ENCODE results near the gene COL26A1. TPM values are rescaled to one million over a fixed set of nuclear protein-coding genes. Genes with fewer than 3 reads are reported as not detected.
"Not testable (repeated sequence)": the region's sequence is repeated elsewhere in the genome, so short reads cannot be mapped to it uniquely, and the experiment has no call there.

The COL26A1 gene
- total and polyA plus RNA-seq, 7 donors = 0.13 TPM; not detected in 6

- WGBS, 2 donors = 93 to 94% methylated on average over 1 of the region's 1 CpG
- Histone ChIP-seq H3K27ac (no peak overlapping the region), H3K4me3 (no peak overlapping the region), H3K27me3 (no peaks in the 10 kb centered on the region), H3K9me3 (peaks cover 0 to 11% (median 0%) of the 10 kb centered on the region in 4 donors), H3K36me3 (no peaks in the 10 kb centered on the region), H3K4me1 (no peaks in the 10 kb centered on the region)
- intact Hi-C loops (cut with DNase I) = no loop called here
- TF ChIP-seq POLR2AphosphoS5 (IDR thresholded peaks at IDR 0.05) = no peak
- TF ChIP-seq EP300 (IDR thresholded peaks at IDR 0.05) = no peak
- no peak for TF ChIP-seq CTCF (IDR thresholded peaks at IDR 0.05)
- no peak for TF ChIP-seq POLR2A (IDR thresholded peaks at IDR 0.05)
- DNase-seq = no peak
These were observed 116.5 kb downstream of the COL26A1 start for GRCh38 chr7:101479217-101479616.

- peaks cover 0 to 13% (median 10%) of the 10 kb centered on the region in 4 donors for H3K4me1 ChIP-seq
- H3K36me3 ChIP-seq; DNase-seq; H3K27me3 ChIP-seq; H3K4me3 ChIP-seq; intact Hi-C loops (cut with DNase I); H3K9me3 ChIP-seq: not testable (repeated sequence)
- WGBS, 2 donors = 80 to 89% methylated on average over 7 of the region's 7 CpGs
- H3K27ac ChIP-seq = peak overlapping the region in 1 of 4 donors; percentile 14
These were observed 123.4 kb downstream of the COL26A1 start for GRCh38 chr7:101486056-101486432.

GRCh38 chr7:101486433-101487104 lies 123.9 kb downstream of the COL26A1 start:
- H3K27me3 ChIP-seq = no peaks in the 10 kb centered on the region
- 75 to 80% methylated on average over 25 of the region's 25 CpGs for WGBS, 2 donors
- intact Hi-C loops (cut with DNase I) = no loop called here
- H3K9me3 ChIP-seq = no peaks in the 10 kb centered on the region
- no peak overlapping the region for H3K4me3 ChIP-seq
- H3K36me3 ChIP-seq = no peaks in the 10 kb centered on the region
- H3K27ac ChIP-seq = peak overlapping the region in 1 of 4 donors; percentile 14
- peaks cover 0 to 13% (median 10%) of the 10 kb centered on the region in 4 donors for H3K4me1 ChIP-seq
- TF ChIP-seq EP300 (IDR thresholded peaks at IDR 0.05) = no peak
- TF ChIP-seq POLR2A (IDR thresholded peaks at IDR 0.05) = no peak
- no peak for TF ChIP-seq CTCF (IDR thresholded peaks at IDR 0.05)
- no peak for TF ChIP-seq POLR2AphosphoS5 (IDR thresholded peaks at IDR 0.05)
- no peak for DNase-seq

- H3K4me1 ChIP-seq = peaks cover 0 to 13% (median 10%) of the 10 kb centered on the region in 4 donors
- no peak overlapping the region for H3K4me3 ChIP-seq
- WGBS, 2 donors = 72 to 84% methylated on average over 4 of the region's 4 CpGs
- H3K36me3 ChIP-seq = no peaks in the 10 kb centered on the region
- H3K27me3 ChIP-seq = no peaks in the 10 kb centered on the region
- TF ChIP-seq EP300 (IDR thresholded peaks at IDR 0.05) (no peak), POLR2A (IDR thresholded peaks at IDR 0.05) (no peak), POLR2AphosphoS5 (IDR thresholded peaks at IDR 0.05) (no peak), CTCF (IDR thresholded peaks at IDR 0.05) (no peak)
- no peak for DNase-seq
- no peak overlapping the region for H3K27ac ChIP-seq
- intact Hi-C loops (cut with DNase I) = no loop called here
- H3K9me3 ChIP-seq = no peaks in the 10 kb centered on the region
These were observed 124.4 kb downstream of the COL26A1 start for GRCh38 chr7:101487105-101487458.

- Histone ChIP-seq H3K36me3 (no peaks in the 10 kb centered on the region), H3K4me1 (peaks cover 0 to 13% (median 10%) of the 10 kb centered on the region in 4 donors), H3K4me3 (no peak overlapping the region), H3K27ac (no peak overlapping the region), H3K27me3 (peaks cover 0 to 1% (median 0%) of the 10 kb centered on the region in 3 donors), H3K9me3 (no peaks in the 10 kb centered on the region)
- 75 to 91% methylated on average over 7 of the region's 7 CpGs for WGBS, 2 donors
- no peak for TF ChIP-seq POLR2A (IDR thresholded peaks at IDR 0.05)
- intact Hi-C loops (cut with DNase I) = no loop called here
- no peak for DNase-seq
These were observed 125.1 kb downstream of the COL26A1 start for GRCh38 chr7:101487753-101488152.
